GM13976 (cell line): ENCODE data around the gene TMEM69.

Experiments
- DNase-seq: peaks from one replicate; pipeline ENCODE4 v3.0.0; 2012; ENCODE audit warnings: low spot score
- in situ Hi-C: fragments of 300-500 bp; cut with MboI; formaldehyde crosslinking; loops from one replicate; pipeline ENCODE4 v1.12.0; 2022; ENCODE audit warnings: low sequenced_read_pairs, mixed read lengths, inconsistent platforms; ENCODE audit not compliant: unreplicated experiment
- TF ChIP-seq, protein P1 (sequence below): IDR thresholded peaks from 2 replicates; pipeline ENCODE4 v1.5.1; 2012; ENCODE audit warnings: borderline replicate concordance, mild to moderate bottlenecking; ENCODE audit not compliant: insufficient read depth; ENCODE audit errors: extremely low read depth, missing control alignments, control extremely low read depth

Gene TMEM69

DNA sequence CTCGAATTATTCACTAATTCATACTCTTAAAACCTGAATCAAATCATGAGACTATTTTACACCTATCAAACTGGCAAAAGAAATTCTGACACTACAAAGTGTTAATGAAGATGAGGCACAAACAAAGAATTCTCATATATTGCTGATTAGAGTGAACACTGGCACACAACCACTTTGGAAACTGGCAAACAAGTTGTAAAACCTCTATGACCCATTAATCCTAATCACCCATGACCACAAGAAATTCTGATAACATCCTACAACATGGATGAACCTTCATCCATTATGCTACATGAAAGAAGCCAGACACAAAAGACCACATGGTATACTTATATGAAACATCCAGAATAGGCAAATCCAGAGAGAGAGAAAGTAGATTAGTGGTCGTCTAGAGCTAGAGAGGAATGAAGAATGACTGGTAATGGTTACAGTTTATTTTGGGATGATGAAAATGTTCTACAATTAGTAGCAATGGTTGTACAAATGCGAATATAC, 10.2 kb upstream of the TMEM69 start:
- TF ChIP-seq, protein P1, sequence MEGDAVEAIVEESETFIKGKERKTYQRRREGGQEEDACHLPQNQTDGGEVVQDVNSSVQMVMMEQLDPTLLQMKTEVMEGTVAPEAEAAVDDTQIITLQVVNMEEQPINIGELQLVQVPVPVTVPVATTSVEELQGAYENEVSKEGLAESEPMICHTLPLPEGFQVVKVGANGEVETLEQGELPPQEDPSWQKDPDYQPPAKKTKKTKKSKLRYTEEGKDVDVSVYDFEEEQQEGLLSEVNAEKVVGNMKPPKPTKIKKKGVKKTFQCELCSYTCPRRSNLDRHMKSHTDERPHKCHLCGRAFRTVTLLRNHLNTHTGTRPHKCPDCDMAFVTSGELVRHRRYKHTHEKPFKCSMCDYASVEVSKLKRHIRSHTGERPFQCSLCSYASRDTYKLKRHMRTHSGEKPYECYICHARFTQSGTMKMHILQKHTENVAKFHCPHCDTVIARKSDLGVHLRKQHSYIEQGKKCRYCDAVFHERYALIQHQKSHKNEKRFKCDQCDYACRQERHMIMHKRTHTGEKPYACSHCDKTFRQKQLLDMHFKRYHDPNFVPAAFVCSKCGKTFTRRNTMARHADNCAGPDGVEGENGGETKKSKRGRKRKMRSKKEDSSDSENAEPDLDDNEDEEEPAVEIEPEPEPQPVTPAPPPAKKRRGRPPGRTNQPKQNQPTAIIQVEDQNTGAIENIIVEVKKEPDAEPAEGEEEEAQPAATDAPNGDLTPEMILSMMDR = no peak
- in situ Hi-C loops = no loop called here
- DNase-seq = no peak

DNA sequence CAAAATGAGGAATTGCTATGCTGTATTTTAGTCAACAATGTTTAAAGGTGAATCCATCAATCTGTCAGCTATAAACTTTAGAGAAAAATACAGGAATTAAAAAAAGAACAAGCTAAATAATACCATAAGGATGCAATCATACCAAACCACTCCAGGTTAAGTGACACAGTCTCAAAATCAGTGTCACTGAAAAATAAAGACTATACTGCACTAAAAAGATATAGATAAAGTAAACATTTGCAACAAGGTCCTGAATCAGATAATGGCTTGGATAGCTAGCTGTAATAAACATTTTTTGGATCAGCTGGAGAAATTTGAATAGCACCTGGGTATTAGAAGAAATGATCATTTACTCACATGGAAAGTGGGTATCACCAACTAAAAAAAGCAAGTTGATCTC, 9.5 kb upstream of the TMEM69 start:
- no peak for DNase-seq
- in situ Hi-C loops = no loop called here
- TF ChIP-seq, protein P1 = no peak

DNA sequence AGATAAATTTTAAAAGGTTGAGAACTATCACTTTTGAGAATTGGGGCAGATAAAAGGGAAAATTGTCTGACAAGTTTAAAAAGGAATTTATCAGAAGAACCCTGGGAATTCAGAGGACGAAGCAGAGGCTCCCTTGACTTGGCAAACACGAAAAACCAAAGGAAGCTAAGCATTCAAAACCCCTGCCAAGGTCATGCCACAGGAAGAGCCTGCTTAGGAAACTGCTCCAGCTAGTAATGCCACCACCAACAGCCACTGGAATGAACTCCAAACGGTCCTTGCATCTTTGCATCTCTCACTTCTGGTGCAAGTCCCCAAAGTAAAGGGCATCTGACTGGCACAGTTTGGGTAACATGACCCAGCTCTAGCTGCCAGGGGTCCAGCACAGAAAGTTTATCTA, 8.9 kb upstream of the TMEM69 start:
- no peak for DNase-seq
- in situ Hi-C loops = no loop called here
- TF ChIP-seq, protein P1 = no peak

DNA sequence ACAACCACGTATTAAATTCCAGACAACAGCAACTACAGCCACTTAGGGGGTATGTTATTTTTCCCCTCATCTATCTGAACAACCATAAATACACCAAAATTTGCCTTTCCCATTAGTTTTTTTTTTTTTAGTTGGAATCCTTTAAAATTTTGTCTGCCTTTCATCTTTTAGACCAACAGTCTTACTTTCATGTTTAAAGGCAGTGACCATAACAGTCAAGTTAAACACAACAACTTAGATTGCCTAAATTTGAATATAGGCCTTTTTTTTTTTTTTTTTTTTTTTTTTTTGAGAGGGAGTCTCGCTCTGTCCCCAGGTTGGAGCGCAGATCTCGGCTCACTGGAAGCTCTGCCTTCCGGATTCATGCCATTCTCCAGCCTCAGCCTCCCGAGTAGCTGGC, 5.0 kb upstream of the TMEM69 start:
- DNase-seq = no peak
- in situ Hi-C loops = no loop called here
- TF ChIP-seq, protein P1 = no peak

DNA sequence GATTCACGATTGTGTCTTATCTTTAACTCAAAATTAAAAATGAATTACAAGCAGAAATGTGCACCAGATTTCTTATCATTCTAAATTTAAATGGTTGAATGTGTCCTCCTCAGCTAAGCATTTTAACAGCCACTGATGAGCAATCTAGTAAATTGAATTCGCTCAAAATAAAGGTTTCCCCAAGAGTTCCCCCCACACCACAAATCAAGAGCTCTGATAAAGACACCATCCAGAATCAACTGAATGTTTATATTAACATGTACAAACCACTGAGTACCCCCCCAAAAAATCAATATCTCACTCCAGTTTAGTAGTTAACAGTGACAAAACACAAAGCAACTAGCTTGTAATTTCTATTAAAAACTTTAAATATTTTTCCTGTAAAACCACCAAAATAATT, 3.6 kb upstream of the TMEM69 start:
- TF ChIP-seq, protein P1 = no peak
- in situ Hi-C loops = no loop called here
- no peak for DNase-seq

DNA sequence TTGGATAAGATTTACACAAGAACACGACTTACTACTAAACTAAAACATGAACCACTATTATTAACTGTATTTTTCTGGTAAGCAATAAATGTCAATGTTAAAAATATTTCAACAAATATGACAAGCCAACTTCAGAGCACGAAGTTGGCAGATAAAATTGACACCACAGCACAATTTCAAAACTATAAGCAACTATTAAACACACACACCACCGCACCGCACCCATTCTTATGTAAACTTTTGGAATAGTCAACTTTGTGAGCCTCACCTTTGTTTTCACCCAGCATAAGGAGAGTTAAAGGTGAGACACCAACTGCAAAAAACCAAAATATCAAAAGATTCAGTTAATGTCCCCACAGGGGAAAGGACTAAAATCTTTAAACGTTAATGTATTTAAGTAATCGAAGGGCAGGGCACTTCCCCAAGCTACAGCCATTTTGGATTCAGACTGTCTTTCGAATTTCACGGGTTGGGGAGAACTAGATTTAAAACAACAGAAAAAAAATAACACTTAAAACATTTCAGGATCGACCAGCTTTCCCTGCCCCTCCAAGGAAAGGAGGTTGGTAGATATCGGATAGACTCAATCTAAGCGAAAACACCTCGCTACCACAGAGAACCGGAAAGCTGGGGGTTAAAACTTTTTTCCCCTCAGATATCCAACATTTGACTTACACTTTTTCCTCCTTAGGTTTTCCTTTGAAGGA, 2.5 kb upstream of the TMEM69 start:
- DNase-seq = no peak
- TF ChIP-seq, protein P1 = no peak
- in situ Hi-C loops = no loop called here
